Breast epithelium (tissue), 3 donors: Measurements from ENCODE around the gene RAB33A.

ENCODE experiments used
- CTCF ChIP-seq, 3 donors: fragments of 450-650 bp; IDR thresholded peaks; one replicate each; pipeline ENCODE4 v1.5.1; 2016 to 2017; ENCODE audit warnings: antibody characterized with exemption in 3 of 3, mild to moderate bottlenecking in 3 of 3, moderate library complexity in 3 of 3
- POLR2A ChIP-seq: fragments of 450-650 bp; IDR thresholded peaks from one replicate; pipeline ENCODE4 v1.6.1; 2016; ENCODE audit warnings: antibody characterized with exemption, mild to moderate bottlenecking, moderate library complexity

GRCh38 chrX:130145123-130145522 is 26.6 kb upstream of the RAB33A start:
- TF ChIP-seq CTCF (IDR thresholded peaks at IDR 0.05) (no peak), POLR2A (no peak)
